IMR-90 (cell line): ENCODE measurements around the gene ARVCF. TPM values are rescaled to one million over a fixed set of nuclear protein-coding genes. Genes with fewer than 3 reads are reported as not detected.

Source experiments
- ATAC-seq: fragments of 200-7000 bp; cut with Tn5 transposase; 2 replicates; pipeline ENCODE4 v1.9.1; 2020; ENCODE audit warnings: low read depth, mild to moderate bottlenecking, moderate library complexity
- BruUV-seq: library from RNA; stranded (reverse); fragments of 400-500 nt; replicated peaks from 2 replicates; lab custom pipeline; 2021; lab: Mats Ljungman, UMichigan
- CTCF ChIA-PET: fragments of 300-600 bp; formaldehyde crosslinking; extraction: SDS; loops from one replicate; lab custom pipeline; 2021; ENCODE audit warnings: antibody characterized with exemption; lab: Yijun Ruan, JAX
- POLR2A ChIA-PET: fragments of 300-600 bp; sonication (Branson Sonifier 250); formaldehyde crosslinking; loops from one replicate; lab custom pipeline; 2022; ENCODE audit warnings: antibody characterized with exemption; ENCODE audit not compliant: unreplicated experiment; lab: Charles Lee
- DNase-seq: peaks from one replicate; pipeline ENCODE4 v3.0.0; 2013
- H2AFZ ChIP-seq: replicated peaks from 2 replicates; pipeline ENCODE3; 2013; ENCODE audit warnings: low read length, mild to moderate bottlenecking; ENCODE audit not compliant: poor library complexity
- H2AK5ac ChIP-seq: 2 replicates; pipeline ENCODE4 v1.6.1; 2013; ENCODE audit warnings: low read depth, low read length, inconsistent platforms
- H2AK9ac ChIP-seq: replicated peaks from 2 replicates; pipeline ENCODE3; 2013; ENCODE audit warnings: mild to moderate bottlenecking, low read depth, low read length, moderate library complexity; ENCODE audit not compliant: poor library complexity
- H2BK120ac ChIP-seq: 2 replicates; pipeline ENCODE4 v1.6.1; 2013; ENCODE audit warnings: low read depth, low read length, inconsistent platforms
- H2BK15ac ChIP-seq: 3 replicates; pipeline ENCODE4 v1.6.1; 2013; ENCODE audit warnings: low read depth, low read length, inconsistent platforms
- H2BK20ac ChIP-seq: 2 replicates; pipeline ENCODE4 v1.6.1; 2013; ENCODE audit warnings: low read depth, mild to moderate bottlenecking, inconsistent platforms, low read length, moderate library complexity
- H2BK5ac ChIP-seq: 2 replicates; pipeline ENCODE4 v1.6.1; 2013; ENCODE audit warnings: mild to moderate bottlenecking, low read depth, low read length, inconsistent platforms; ENCODE audit not compliant: poor library complexity, severe bottlenecking
- H3K14ac ChIP-seq: replicated peaks from 2 replicates; pipeline ENCODE4 v1.6.1; 2013; ENCODE audit warnings: low read depth, low read length, inconsistent platforms
- H3K18ac ChIP-seq: 2 replicates; pipeline ENCODE4 v1.6.1; 2013; ENCODE audit warnings: low read depth, low read length, control low read depth
- H3K23ac ChIP-seq: 2 replicates; pipeline ENCODE4 v1.6.1; 2013; ENCODE audit warnings: low read depth, low read length, inconsistent platforms
- H3K27ac ChIP-seq: 2 replicates; pipeline ENCODE4 v1.5.1; 2013; ENCODE audit warnings: mild to moderate bottlenecking, control low read depth, low read length; ENCODE audit not compliant: insufficient read depth
- H3K27me3 ChIP-seq: 2 replicates; pipeline ENCODE4 v1.6.1; 2013; ENCODE audit warnings: low read length; ENCODE audit not compliant: control insufficient read depth, insufficient read depth
- H3K36me3 ChIP-seq: 2 replicates; pipeline ENCODE4 v1.6.1; 2013; ENCODE audit warnings: low read length, mixed read lengths; ENCODE audit not compliant: control insufficient read depth, insufficient read depth
- H3K4ac ChIP-seq: 2 replicates; pipeline ENCODE4 v1.6.1; 2013; ENCODE audit warnings: low read depth, low read length, inconsistent platforms
- H3K4me1 ChIP-seq: 2 replicates; pipeline ENCODE4 v1.6.1; 2013; ENCODE audit warnings: low read length, mixed read lengths; ENCODE audit not compliant: control insufficient read depth, insufficient read depth
- H3K4me2 ChIP-seq: 2 replicates; pipeline ENCODE4 v1.6.1; 2013; ENCODE audit warnings: low read depth, mild to moderate bottlenecking, control low read depth, low read length, moderate library complexity
- H3K4me3 ChIP-seq: 2 replicates; pipeline ENCODE4 v1.5.1; 2013; ENCODE audit warnings: low read depth, mild to moderate bottlenecking, control low read depth, low read length, moderate library complexity; ENCODE audit not compliant: insufficient read depth
- H3K56ac ChIP-seq: 2 replicates; pipeline ENCODE4 v1.6.1; 2013; ENCODE audit warnings: low read length, inconsistent platforms; ENCODE audit not compliant: insufficient read depth; ENCODE audit errors: extremely low read depth
- H3K79me1 ChIP-seq, 2 experiments: 2 replicates each; pipeline ENCODE4 v1.6.1; 2013; ENCODE audit warnings: low read length in 2 of 2, inconsistent platforms in 1 of 2, low read depth in 1 of 2
- H3K9ac ChIP-seq: 2 replicates; pipeline ENCODE4 v1.6.1; 2013; ENCODE audit warnings: low read depth, low read length, control low read depth
- H3K9me1 ChIP-seq: 2 replicates; pipeline ENCODE4 v1.6.1; 2013; ENCODE audit warnings: low read length, inconsistent platforms; ENCODE audit not compliant: insufficient read depth
- H3K9me3 ChIP-seq: 2 replicates; pipeline ENCODE4 v1.6.1; 2013; ENCODE audit warnings: low read length; ENCODE audit not compliant: control insufficient read depth, insufficient read depth
- H4K20me1 ChIP-seq: 2 replicates; pipeline ENCODE4 v1.6.1; 2013; ENCODE audit warnings: low read length, inconsistent platforms; ENCODE audit not compliant: insufficient read depth
- H4K5ac ChIP-seq: 2 replicates; pipeline ENCODE4 v1.6.1; 2013; ENCODE audit warnings: mild to moderate bottlenecking, low read depth, low read length, control low read depth
- H4K8ac ChIP-seq, 2 experiments: 2 replicates each; pipeline ENCODE4 v1.6.1; 2013; ENCODE audit warnings: low read depth in 2 of 2, low read length in 2 of 2, control low read depth in 1 of 2, inconsistent platforms in 1 of 2
- H4K91ac ChIP-seq: 2 replicates; pipeline ENCODE4 v1.6.1; 2013; ENCODE audit warnings: low read depth, low read length, inconsistent platforms; ENCODE audit not compliant: insufficient read depth
- RCOR1 ChIP-seq: IDR thresholded peaks from 2 replicates; pipeline ENCODE4 v1.6.1; 2012; ENCODE audit warnings: mild to moderate bottlenecking, low read length, improper control_type of control experiment; ENCODE audit not compliant: insufficient replicate concordance
- RFX5 ChIP-seq: IDR thresholded peaks from 2 replicates; pipeline ENCODE4 v1.8.0; 2012; ENCODE audit warnings: low read depth, mild to moderate bottlenecking, low read length, moderate library complexity
- SMC3 ChIP-seq: fragments of 150-350 bp; IDR thresholded peaks from 2 replicates; pipeline ENCODE4 v1.6.1; 2016; ENCODE audit warnings: low read depth, mild to moderate bottlenecking, antibody characterized with exemption, low read length, moderate library complexity
- WGBS, 2 experiments: methylation state at CpG; one replicate each; pipeline versions ENCODE4 v1.1.5 to v1.1.7; 2013; ENCODE audit warnings: missing lambda C conversion rate in 2 of 2; ENCODE audit not compliant: insufficient read length in 1 of 2; ENCODE audit errors: extremely low coverage in 2 of 2; 5-methylcytosine and 5-hydroxymethylcytosine counted together
- dilution Hi-C: fragments of 300-500 bp; cut with HindIII; formaldehyde crosslinking; loops from one replicate; pipeline ENCODE4 v1.14.3; 2018; ENCODE audit warnings: low sequenced_read_pairs; ENCODE audit not compliant: unreplicated experiment
- in situ Hi-C: fragments of 300-500 bp; cut with MboI; formaldehyde crosslinking; loops from 3 replicates; pipeline ENCODE4 v1.14.3; 2019; ENCODE audit warnings: low sequenced_read_pairs, inconsistent platforms, mixed read lengths
- intact Hi-C: fragments of 100-400 bp; cut with micrococcal nuclease; formaldehyde crosslinking; loops from 2 replicates; pipeline ENCODE4 v1.10.0; 2022
- polyA plus RNA-seq, 3 experiments: library from polyadenylated mRNA; depleted of rRNA; stranded (reverse); fragments of >200 nt; gene quantifications; 2 replicates each; pipeline ENCODE4 v1.2.3, GENCODE V29; 2012; ENCODE audit warnings: low replicate concordance in 1 of 3
- total RNA-seq: library from RNA; depleted of rRNA; stranded (reverse); fragments of >200 nt; gene quantifications from 2 replicates; pipeline ENCODE4 v1.2.3, GENCODE V29; 2012

The ARVCF gene
- total and polyA plus RNA-seq, 2 of the 4 experiments (the other 2 are of a cell fraction): 8.6 to 14.1 TPM

GRCh38 chr22:19974268-19974861, 42.3 kb downstream of the ARVCF start:
- Histone ChIP-seq H4K8ac (no peak overlapping the region), H3K14ac (no peak overlapping the region), H3K27ac (no peak overlapping the region), H3K4ac (no peak overlapping the region), H3K36me3 (peaks cover 25% of the 10 kb centered on the region), H3K4me1 (0 out of 2 replicates have a peak, but pooled peaks cover 1% of the 10 kb centered on the region), H4K5ac (no peak overlapping the region), H3K9me1 (no peaks in the 10 kb centered on the region), H2BK5ac (no peak overlapping the region), H3K9me3 (no peaks in the 10 kb centered on the region), H3K23ac (no peak overlapping the region), H3K9ac (no peak overlapping the region), H2AFZ (no peak overlapping the region), H3K18ac (no peak overlapping the region), H4K91ac (no peak overlapping the region), H2BK20ac (no peak overlapping the region), H2AK9ac (peak overlapping the region; percentile 58), H3K27me3 (no peaks in the 10 kb centered on the region), H2BK120ac (no peak overlapping the region), H2BK15ac (no peak overlapping the region), H4K20me1 (peaks cover 18% of the 10 kb centered on the region), H3K79me1 (no peaks in the 10 kb centered on the region), H3K56ac (no peak overlapping the region), H3K4me3 (no peak overlapping the region), H2AK5ac (no peak overlapping the region), H3K4me2 (no peak overlapping the region)
- DNase-seq (peak; percentile 51), ATAC-seq (peak; percentile 35)
- TF ChIP-seq RFX5 (peak; percentile 58), RCOR1 (peak; percentile 59), SMC3 (no peak)
- no TSS peak for BruUV-seq
- dilution Hi-C loops: no loop called here
- in situ Hi-C loops: loop anchor here (5.0 kb wide), 1 partner anchor 38 kb away; no protein-coding TSS in a partner anchor
- 13% methylated on average over 1 of the region's 11 CpGs; no CpG with 5 or more reads in 1 of the 2 experiments for WGBS, 2 experiments
- ChIA-PET POLR2A (no interaction called here), CTCF (no interaction called here)
- intact Hi-C loops: no loop called here
